Stimulated activated CD4-positive, alpha-beta T cell treated with anti-CD3 and anti-CD28 coated beads, TNF-alpha, amount 100 ng/mL, for 48 hours (primary cell): ENCODE measurements around the gene EEPD1.
"Not testable (repeated sequence)": the region's sequence is repeated elsewhere in the genome, so short reads cannot be mapped to it uniquely, and the experiment has no call there.

Experiments
- DNase-seq, 3 donors: peaks; one replicate each; pipeline ENCODE4 v3.0.0-alpha.2; 2020; ENCODE audit warnings: low read depth in 3 of 3

Gene EEPD1

DNA sequence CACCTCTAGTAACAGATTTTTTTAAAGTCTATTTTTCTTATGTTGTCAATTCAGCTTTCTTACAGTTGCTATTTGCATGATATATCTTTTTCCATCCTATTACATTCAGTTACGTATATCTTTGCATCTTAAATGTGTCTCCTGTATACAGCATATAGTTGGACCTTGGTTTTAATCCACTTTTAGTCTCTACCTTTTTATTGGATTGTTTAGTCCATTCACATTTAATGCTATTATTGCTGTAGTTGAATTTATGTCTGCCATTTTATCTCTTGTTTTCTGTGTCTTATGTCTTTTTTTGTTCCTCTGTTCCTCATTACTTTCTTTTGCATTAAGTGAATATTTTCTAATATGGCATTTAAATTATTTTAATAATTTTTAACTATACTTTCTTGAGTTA lies 100.6 kb downstream of the EEPD1 start:
- no peak for DNase-seq

GRCh38 chr7:36258510-36259259 lies 105.6 kb downstream of the EEPD1 start:
- DNase-seq, result not testable (repeated sequence)

DNA sequence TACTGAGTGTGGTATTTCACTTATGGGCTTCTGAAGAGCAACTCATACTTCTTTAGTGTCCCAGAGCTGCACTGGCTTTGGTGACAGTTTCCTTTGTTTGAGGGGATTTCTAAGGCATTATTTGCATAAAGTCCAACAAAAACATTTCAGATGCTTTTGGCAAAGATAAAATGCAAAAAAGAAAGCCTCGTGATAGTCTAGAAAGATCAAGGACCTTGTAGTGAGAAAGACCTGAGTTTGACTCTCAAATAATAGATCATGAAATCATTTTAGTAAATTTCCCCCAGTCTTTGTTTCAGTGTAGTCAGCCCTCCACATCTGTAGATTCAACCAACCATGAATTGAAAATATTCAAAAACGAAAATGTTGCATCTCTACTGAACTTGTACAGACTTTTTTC lies 107.4 kb downstream of the EEPD1 start:
- DNase-seq, result no peak

- DNase-seq, result no peak
Observed at GRCh38 chr7:36261019-36261754, 108.1 kb downstream of the EEPD1 start.

DNA sequence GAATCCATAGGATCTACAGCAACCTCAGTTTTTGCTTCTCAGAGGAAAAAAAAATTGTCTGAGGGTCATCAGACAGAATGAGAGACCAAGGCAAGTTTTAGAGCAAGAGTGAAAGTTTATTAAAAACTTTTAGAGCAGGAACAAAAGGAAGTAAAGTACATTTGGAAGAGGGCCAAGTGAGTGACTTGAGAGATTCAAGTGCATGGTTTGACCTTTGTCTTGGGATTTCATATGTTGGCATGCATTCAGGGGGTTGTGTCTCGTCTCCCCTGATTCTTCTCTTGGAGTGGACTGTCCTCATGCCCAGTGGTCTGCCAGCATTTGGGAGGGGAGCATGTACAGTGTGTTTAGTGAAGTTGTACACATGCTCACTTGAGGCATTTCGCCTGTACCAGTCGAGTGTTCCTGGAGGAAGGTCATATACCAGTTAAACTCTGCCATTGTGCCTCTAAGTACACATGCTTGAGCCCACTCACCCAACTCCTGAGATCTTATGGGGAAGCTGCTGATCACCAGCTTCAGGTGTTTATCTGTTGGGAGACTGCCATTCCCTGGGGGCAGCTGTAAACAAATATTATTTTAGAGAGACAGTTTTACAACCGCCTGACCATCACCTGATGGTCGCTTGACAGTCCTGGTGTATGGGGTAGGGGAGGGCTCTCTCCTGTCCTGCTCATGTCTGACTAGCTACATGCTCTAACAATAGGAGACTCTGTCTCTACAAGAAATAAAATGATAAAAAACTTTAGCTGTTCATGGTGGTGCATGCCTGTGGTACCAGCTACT lies 109.4 kb downstream of the EEPD1 start:
- DNase-seq, result no peak

- no peak for DNase-seq
Observed at GRCh38 chr7:36263095-36263484, 110.0 kb downstream of the EEPD1 start.

- DNase-seq, result no peak
Observed at GRCh38 chr7:36264123-36264801, 111.2 kb downstream of the EEPD1 start.

DNA sequence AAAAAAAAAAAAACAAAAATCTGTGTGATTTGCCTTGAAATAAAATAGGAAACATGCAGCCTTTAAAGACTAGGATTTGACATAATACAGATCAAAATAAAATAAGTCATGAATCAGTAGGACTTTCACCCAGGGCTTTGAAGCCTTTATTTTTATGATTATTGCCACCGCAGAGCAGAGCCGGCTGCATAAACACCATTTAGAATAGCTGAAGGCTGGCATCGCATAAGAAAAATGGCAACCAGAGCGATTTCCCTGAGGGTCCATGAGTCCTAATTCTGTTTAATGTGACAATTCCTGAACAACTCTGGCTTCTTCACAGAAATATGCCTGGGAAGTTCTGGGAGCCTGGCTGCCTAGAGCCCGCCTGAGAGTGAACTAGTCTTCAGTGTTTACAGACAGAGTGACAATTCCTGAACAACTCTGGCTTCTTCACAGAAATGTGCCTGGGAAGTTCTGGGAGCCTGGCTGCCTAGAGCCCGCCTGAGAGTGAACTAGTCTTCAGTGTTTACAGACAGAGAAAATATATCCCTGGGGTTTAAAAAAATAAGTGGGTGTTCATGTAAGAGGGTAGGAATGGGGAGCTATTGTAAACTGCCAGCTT lies 112.0 kb downstream of the EEPD1 start:
- no peak for DNase-seq

GRCh38 chr7:36265680-36266079 lies 112.6 kb downstream of the EEPD1 start:
- no peak for DNase-seq

- no peak for DNase-seq
Observed at GRCh38 chr7:36266190-36266589, 113.1 kb downstream of the EEPD1 start.

GRCh38 chr7:36266683-36267082 lies 113.6 kb downstream of the EEPD1 start:
- no peak for DNase-seq

GRCh38 chr7:36272211-36272566 lies 119.1 kb downstream of the EEPD1 start:
- no peak for DNase-seq

GRCh38 chr7:36272567-36273269 lies 119.7 kb downstream of the EEPD1 start:
- no peak for DNase-seq

GRCh38 chr7:36273836-36274235 lies 120.8 kb downstream of the EEPD1 start:
- DNase-seq, result no peak

- DNase-seq, result no peak
Observed at GRCh38 chr7:36275735-36276284, 122.8 kb downstream of the EEPD1 start.

- no peak for DNase-seq
Observed at GRCh38 chr7:36276428-36277248, 123.6 kb downstream of the EEPD1 start.

- DNase-seq, result no peak
Observed at GRCh38 chr7:36277249-36277542, 124.1 kb downstream of the EEPD1 start.

DNA sequence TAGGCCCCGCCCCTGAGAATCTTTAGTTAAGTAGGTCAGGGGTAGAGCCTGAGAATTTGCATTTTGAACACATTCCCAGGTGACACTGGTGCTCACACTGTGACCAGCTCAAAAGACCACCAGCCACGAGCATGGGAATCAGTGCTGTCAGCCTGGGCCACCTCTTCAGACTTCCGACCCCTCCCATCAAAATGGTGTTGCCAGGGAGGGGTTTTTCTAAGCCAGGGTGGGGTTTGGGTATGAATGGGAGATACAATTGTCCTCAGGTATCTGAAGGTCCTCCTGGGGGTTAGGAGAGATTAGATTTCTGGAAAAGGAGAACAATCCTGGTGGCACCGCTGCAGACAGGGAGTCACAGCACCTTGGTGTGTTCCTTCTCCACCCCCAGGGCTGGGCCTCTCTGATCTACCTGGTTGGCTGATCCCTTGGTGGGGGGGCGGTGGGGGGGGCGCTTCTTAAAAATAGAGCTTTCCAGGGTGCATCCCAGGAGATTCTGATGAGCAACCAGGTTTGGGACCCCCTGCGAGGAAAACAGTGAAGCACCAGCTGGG lies 125.1 kb downstream of the EEPD1 start:
- no peak for DNase-seq

GRCh38 chr7:36278620-36279172 lies 125.6 kb downstream of the EEPD1 start:
- DNase-seq, result no peak
